HCT116 (cell line): ENCODE results near the gene CCNG1. TPM values are rescaled to one million over a fixed set of nuclear protein-coding genes. Genes with fewer than 3 reads are reported as not detected.

ENCODE experiments used
- ATAC-seq: fragments of 200-7000 bp; cut with Tn5 transposase; 2 replicates; pipeline ENCODE4 v1.9.1; 2020; ENCODE audit warnings: mild to moderate bottlenecking, moderate library complexity
- BruUV-seq: library from RNA; stranded (reverse); fragments of 400-500 nt; replicated peaks from 2 replicates; lab custom pipeline; 2021; lab: Mats Ljungman, UMichigan
- CTCF ChIA-PET: fragments of 300-600 bp; sonication (Branson Sonifier 250); formaldehyde crosslinking; loops from one replicate; lab custom pipeline; 2021; ENCODE audit warnings: antibody characterized with exemption; lab: Charles Lee
- POLR2A ChIA-PET: fragments of 300-600, 350-600 bp; sonication (Branson Sonifier 250); formaldehyde crosslinking; loops from one replicate; lab custom pipeline; 2021; ENCODE audit warnings: antibody characterized with exemption; lab: Charles Lee
- RAD21 ChIA-PET, 2 experiments: fragments of 300-600 bp; sonication (Branson Sonifier 250); formaldehyde crosslinking; loops; one replicate each; lab custom pipeline; 2023; ENCODE audit warnings: low total read pairs in 2 of 2; ENCODE audit not compliant: uncharacterized antibody in 2 of 2, unreplicated experiment in 2 of 2, low non-redundant PET in 1 of 2; lab: Charles Lee
- DNase-seq: peaks from one replicate; pipeline ENCODE4 v3.0.0-alpha.2; 2010; ENCODE audit warnings: low read depth, low spot score
- H2AFZ ChIP-seq: fragments of 200-600 bp; shearing (Covaris generic), sonication (generic); 2 replicates; pipeline ENCODE4 v1.6.1; 2017; ENCODE audit warnings: low read depth, mixed run types, mixed read lengths, antibody characterized with exemption, low read length; ENCODE audit not compliant: poor library complexity, severe bottlenecking
- H3K27ac ChIP-seq: 2 replicates; pipeline ENCODE4 v1.5.1; 2012; ENCODE audit warnings: low read depth, low read length
- H3K27me3 ChIP-seq: fragments of 200-600 bp; sonication (generic); 2 replicates; pipeline ENCODE4 v1.6.1; 2016; ENCODE audit warnings: mixed run types, low read length, mixed read lengths; ENCODE audit not compliant: insufficient read depth
- H3K36me3 ChIP-seq, 2 experiments: fragments of 200-500 bp in 1 of 2; fragments of 200-600 bp in 1 of 2; sonication (Bioruptor generic) in 1 of 2; sonication (generic) in 1 of 2; 2 replicates each; pipeline versions ENCODE4 v1.5.1 to v1.6.1; 2014 to 2016; ENCODE audit warnings: low read length in 2 of 2, inconsistent platforms in 1 of 2, mixed read lengths in 1 of 2, mixed run types in 1 of 2; ENCODE audit not compliant: insufficient read depth in 2 of 2, control insufficient read depth in 1 of 2
- H3K4me1 ChIP-seq, 2 experiments: fragments of 200-600 bp in 1 of 2; sonication (generic) in 1 of 2; 2 replicates each; pipeline versions ENCODE4 v1.5.1 to v1.6.1; 2012 to 2017; ENCODE audit warnings: low read length in 2 of 2, inconsistent platforms in 1 of 2, mild to moderate bottlenecking in 1 of 2, mixed read lengths in 1 of 2, mixed run types in 1 of 2, moderate library complexity in 1 of 2; ENCODE audit not compliant: insufficient read depth in 2 of 2, control insufficient read depth in 1 of 2
- H3K4me2 ChIP-seq: fragments of 200-600 bp; sonication (generic); 2 replicates; pipeline ENCODE4 v1.6.1; 2017; ENCODE audit warnings: mixed run types, low read length, mixed read lengths
- H3K4me3 ChIP-seq, 2 experiments: fragments of 200-600 bp in 1 of 2; sonication (generic) in 1 of 2; replicated peaks in 1 of 2; 2 replicates each; pipeline ENCODE4 v1.5.1; 2011 to 2016; ENCODE audit warnings: low read length in 2 of 2, control low read depth in 1 of 2, low read depth in 1 of 2, mild to moderate bottlenecking in 1 of 2, mixed read lengths in 1 of 2, mixed run types in 1 of 2
- H3K79me2 ChIP-seq: fragments of 200-600 bp; sonication (generic); 2 replicates; pipeline ENCODE4 v1.6.1; 2017; ENCODE audit warnings: mild to moderate bottlenecking, mixed run types, low read length, moderate library complexity, mixed read lengths; ENCODE audit not compliant: insufficient read depth
- H3K9ac ChIP-seq: fragments of 200-600 bp; sonication (generic); 2 replicates; pipeline ENCODE4 v1.6.1; 2016; ENCODE audit warnings: low read length, mixed read lengths
- H3K9me2 ChIP-seq: fragments of 200-600 bp; sonication (generic), shearing (Covaris generic); 2 replicates; pipeline ENCODE4 v1.6.1; 2017; ENCODE audit warnings: mixed run types, mild to moderate bottlenecking, moderate library complexity; ENCODE audit not compliant: insufficient read depth
- H3K9me3 ChIP-seq, 2 experiments: fragments of 200-500 bp in 1 of 2; fragments of 200-600 bp in 1 of 2; sonication (Bioruptor generic) in 1 of 2; sonication (generic) in 1 of 2; 2 replicates each; pipeline ENCODE4 v1.6.1; 2014 to 2017; ENCODE audit warnings: low read length in 2 of 2, mixed read lengths in 2 of 2, inconsistent platforms in 1 of 2, low read depth in 1 of 2, mild to moderate bottlenecking in 1 of 2, mixed run types in 1 of 2, moderate library complexity in 1 of 2; ENCODE audit not compliant: control insufficient read depth in 1 of 2, insufficient read depth in 1 of 2
- H4K20me1 ChIP-seq: fragments of 200-600 bp; sonication (generic), shearing (Covaris generic); 2 replicates; pipeline ENCODE4 v1.6.1; 2017; ENCODE audit warnings: mixed run types, mild to moderate bottlenecking, moderate library complexity; ENCODE audit not compliant: insufficient read depth
- FOSL1 ChIP-seq: IDR thresholded peaks from 2 replicates; pipeline ENCODE4 v1.6.1; 2012; ENCODE audit warnings: low read depth
- POLR2A ChIP-seq: IDR thresholded peaks from 2 replicates; pipeline ENCODE4 v1.7.0; 2011; ENCODE audit warnings: borderline replicate concordance; ENCODE audit not compliant: insufficient read depth, insufficient read length; ENCODE audit errors: extremely low read depth
- RAD21 ChIP-seq: IDR thresholded peaks from 2 replicates; pipeline ENCODE4 v1.6.1; 2012; ENCODE audit warnings: low read depth, mild to moderate bottlenecking
- SP1 ChIP-seq: IDR thresholded peaks from 2 replicates; pipeline ENCODE4 v1.6.1; 2012; ENCODE audit warnings: low read depth
- ZFX ChIP-seq: fragments of 450-650 bp; IDR thresholded peaks from 2 replicates; pipeline ENCODE4 v1.6.1; 2017
- intact Hi-C: fragments of 100-400 bp; cut with micrococcal nuclease; formaldehyde crosslinking; loops from 2 replicates; pipeline ENCODE4 v1.10.0; 2022
- total RNA-seq: library from RNA; stranded (reverse); gene quantifications from one replicate; pipeline ENCODE4 v1.2.1, GENCODE V29; 2021; ENCODE audit not compliant: unreplicated experiment
- TF ChIP-seq, protein P1 (sequence below), 3 experiments: fragments of 200-600 bp in 1 of 3; sonication (generic) in 1 of 3; IDR thresholded peaks in 2 of 3; conservative IDR thresholded peaks in 1 of 3; 2 replicates each; pipeline ENCODE4 v1.5.1; 2012 to 2017; ENCODE audit warnings: low read depth in 2 of 3, low read length in 2 of 3, antibody characterized with exemption in 1 of 3, borderline replicate concordance in 1 of 3, control low read depth in 1 of 3, mild to moderate bottlenecking in 1 of 3, mixed read lengths in 1 of 3, mixed run types in 1 of 3, moderate library complexity in 1 of 3; ENCODE audit not compliant: insufficient read depth in 1 of 3

The CCNG1 gene
- total RNA-seq, 1 experiment from 2014 or later: 176 TPM

DNA sequence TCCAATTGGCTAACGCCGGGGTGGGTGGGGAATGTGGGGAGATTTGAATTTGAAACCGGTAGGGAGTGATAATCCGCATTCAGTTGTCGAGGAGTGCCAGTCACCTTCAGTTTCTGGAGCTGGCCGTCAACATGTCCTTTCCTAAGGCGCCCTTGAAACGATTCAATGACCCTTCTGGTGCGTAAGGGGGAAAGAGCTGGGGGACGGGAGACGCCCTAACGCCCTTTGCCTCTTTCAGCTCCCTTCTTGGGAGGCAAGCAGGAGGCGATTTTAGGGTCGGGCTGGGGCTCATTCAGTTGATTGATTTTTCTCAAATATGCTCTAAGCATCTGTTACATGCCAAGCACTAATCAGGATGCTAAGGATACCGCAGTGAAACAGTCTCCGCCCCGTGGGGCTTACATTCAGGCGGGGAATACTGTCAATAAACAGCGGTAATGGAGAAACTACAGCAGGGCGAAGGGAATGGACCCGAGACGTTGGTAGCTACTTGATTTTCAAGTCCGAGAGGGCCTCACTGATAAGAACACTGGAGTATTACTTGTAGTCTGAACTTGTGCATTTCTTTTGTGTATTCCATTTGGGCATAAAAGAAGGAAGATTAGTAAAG, 23.3 kb downstream of the CCNG1 start, which contains the start of gene HMMR (continued):
- TF ChIP-seq, protein P1, sequence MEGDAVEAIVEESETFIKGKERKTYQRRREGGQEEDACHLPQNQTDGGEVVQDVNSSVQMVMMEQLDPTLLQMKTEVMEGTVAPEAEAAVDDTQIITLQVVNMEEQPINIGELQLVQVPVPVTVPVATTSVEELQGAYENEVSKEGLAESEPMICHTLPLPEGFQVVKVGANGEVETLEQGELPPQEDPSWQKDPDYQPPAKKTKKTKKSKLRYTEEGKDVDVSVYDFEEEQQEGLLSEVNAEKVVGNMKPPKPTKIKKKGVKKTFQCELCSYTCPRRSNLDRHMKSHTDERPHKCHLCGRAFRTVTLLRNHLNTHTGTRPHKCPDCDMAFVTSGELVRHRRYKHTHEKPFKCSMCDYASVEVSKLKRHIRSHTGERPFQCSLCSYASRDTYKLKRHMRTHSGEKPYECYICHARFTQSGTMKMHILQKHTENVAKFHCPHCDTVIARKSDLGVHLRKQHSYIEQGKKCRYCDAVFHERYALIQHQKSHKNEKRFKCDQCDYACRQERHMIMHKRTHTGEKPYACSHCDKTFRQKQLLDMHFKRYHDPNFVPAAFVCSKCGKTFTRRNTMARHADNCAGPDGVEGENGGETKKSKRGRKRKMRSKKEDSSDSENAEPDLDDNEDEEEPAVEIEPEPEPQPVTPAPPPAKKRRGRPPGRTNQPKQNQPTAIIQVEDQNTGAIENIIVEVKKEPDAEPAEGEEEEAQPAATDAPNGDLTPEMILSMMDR (IDR thresholded peaks at IDR 0.05 in 2 of 3, conservative IDR thresholded peaks at IDR 0.05 in 1 of 3; ENCODE audit: borderline replicate concordance in 1 of 3, insufficient read depth in 1 of 3, low read depth in 2 of 3, low read length in 2 of 3): no peak
- no peak for TF ChIP-seq SP1

DNA sequence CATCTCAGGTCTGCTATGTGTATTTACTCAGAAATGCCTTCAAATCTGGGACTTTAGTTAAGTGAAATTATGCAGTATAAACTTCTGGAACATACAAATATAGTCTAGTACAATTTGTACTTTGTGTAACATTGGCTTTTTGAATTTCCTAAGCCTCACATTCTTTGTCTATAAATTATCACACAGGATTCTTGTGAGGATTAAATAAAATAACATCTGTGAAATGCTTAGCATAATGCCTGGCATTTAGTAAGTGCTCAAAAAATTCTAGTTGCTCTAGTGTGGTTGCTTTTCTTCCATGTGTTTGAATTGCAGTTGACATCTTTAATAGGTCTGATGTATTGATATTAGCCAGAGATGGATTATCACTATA, 25.7 kb downstream of the CCNG1 start:
- Histone ChIP-seq H3K9ac (no peak overlapping the region), H3K27me3 (no peaks in the 10 kb centered on the region), H3K27ac (no peak overlapping the region), H3K36me3 (peaks cover 6 to 16% of the 10 kb centered on the region in 2 experiments), H3K9me2 (no peaks in the 10 kb centered on the region), H2AFZ (no peak overlapping the region), H3K4me3 (no peak overlapping the region), H3K9me3 (no peaks in the 10 kb centered on the region), H3K4me1 (peaks cover 7 to 22% of the 10 kb centered on the region in 2 experiments; a peak in 3 of 4 replicates), H3K4me2 (peak overlapping the region; percentile 77; the same call in 1 of the 2 replicates), H3K79me2 (peaks cover 89% of the 10 kb centered on the region), H4K20me1 (no peaks in the 10 kb centered on the region)
- RAD21 ChIA-PET: no interaction called here
- TF ChIP-seq FOSL1 (no peak), RAD21 (no peak), ZFX (no peak), POLR2A (no peak)
- no TSS peak for BruUV-seq
- POLR2A ChIA-PET: interaction anchor here (0.7 kb wide), 1 partner anchor 26 kb away, joined by 3 read pairs; the partner anchor contains the start of gene CCNG1
- ATAC-seq: no peak
- CTCF ChIA-PET: no interaction called here
- intact Hi-C loops: no loop called here
- DNase-seq: no peak
